Endothelial cell of umbilical vein (primary cell): ENCODE results near the gene NFATC2. TPM values are rescaled to one million over a fixed set of nuclear protein-coding genes. Genes with fewer than 3 reads are reported as not detected.

ENCODE experiments used
- BruUV-seq: library from RNA; stranded (reverse); fragments of 400-500 nt; replicated peaks from 2 replicates; lab custom pipeline; 2021; lab: Mats Ljungman, UMichigan
- CTCF ChIA-PET: fragments of 300-600, 350-600 bp; sonication (Branson Sonifier 250); formaldehyde crosslinking; loops from one replicate; lab custom pipeline; 2021; ENCODE audit warnings: antibody characterized with exemption, inconsistent platforms; lab: Charles Lee
- POLR2A ChIA-PET: fragments of 300-600, 350-600 bp; sonication (Branson Sonifier 250); formaldehyde crosslinking; loops from one replicate; lab custom pipeline; 2021; ENCODE audit warnings: antibody characterized with exemption, inconsistent platforms; lab: Charles Lee
- DNase-seq: peaks from one replicate; pipeline ENCODE4 v3.0.0-alpha.2; 2011; ENCODE audit warnings: low read depth, low spot score
- FAIRE-seq: peaks from 2 replicates; lab custom pipeline; 2011; peaks lifted over from hg19 to GRCh38; lab: Jason Lieb, UNC
- H2AFZ ChIP-seq: 2 replicates; pipeline ENCODE4 v1.6.0; 2012; ENCODE audit warnings: low read depth, low read length, control low read depth, inconsistent platforms
- H3K27ac ChIP-seq: 2 replicates; pipeline ENCODE4 v1.5.1; 2011; ENCODE audit warnings: low read depth, mild to moderate bottlenecking, control low read depth, low read length, moderate library complexity; ENCODE audit not compliant: insufficient read depth
- H3K27me3 ChIP-seq, 2 experiments: 2 replicates each; pipeline versions ENCODE4 v1.6.0 to v1.6.1; 2011; ENCODE audit warnings: low read length in 2 of 2, mixed read lengths in 1 of 2; ENCODE audit not compliant: control insufficient read depth in 2 of 2, insufficient read depth in 2 of 2
- H3K36me3 ChIP-seq, 2 experiments: 2 replicates in 1 of 2; 3 replicates in 1 of 2; pipeline ENCODE4 v1.5.1; 2011; ENCODE audit warnings: low read length in 2 of 2, mild to moderate bottlenecking in 1 of 2, moderate library complexity in 1 of 2; ENCODE audit not compliant: control insufficient read depth in 2 of 2, insufficient read depth in 2 of 2; ENCODE audit errors: extremely low read depth in 1 of 2
- H3K4me1 ChIP-seq: 3 replicates; pipeline ENCODE4 v1.5.1; 2011; ENCODE audit warnings: mild to moderate bottlenecking, low read length; ENCODE audit not compliant: control insufficient read depth, insufficient read depth; ENCODE audit errors: extremely low read depth
- H3K4me2 ChIP-seq: 2 replicates; pipeline ENCODE4 v1.6.1; 2011; ENCODE audit warnings: low read length, control low read depth, mixed read lengths; ENCODE audit not compliant: insufficient read depth
- H3K4me3 ChIP-seq, 3 experiments: fragments of 200-600 bp in 1 of 3; sonication (generic), shearing (Covaris generic) in 1 of 3; replicated peaks in 1 of 3; 2 replicates each; pipeline ENCODE4 v1.5.1; 2011 to 2016; ENCODE audit warnings: control low read depth in 3 of 3, low read length in 3 of 3, mild to moderate bottlenecking in 2 of 3, inconsistent platforms in 1 of 3, low read depth in 1 of 3, moderate library complexity in 1 of 3; ENCODE audit not compliant: insufficient read depth in 1 of 3
- H3K79me2 ChIP-seq: 2 replicates; pipeline ENCODE4 v1.6.0; 2012; ENCODE audit warnings: low read length, inconsistent platforms; ENCODE audit not compliant: control insufficient read depth, insufficient read depth
- H3K9ac ChIP-seq: replicated peaks from 2 replicates; pipeline ENCODE3; 2011; ENCODE audit warnings: low read length, control low read depth; ENCODE audit not compliant: insufficient read depth; ENCODE audit errors: extremely low read depth
- H3K9me1 ChIP-seq: replicated peaks from 3 replicates; pipeline ENCODE4 v1.6.0; 2011; ENCODE audit warnings: mild to moderate bottlenecking, low read length; ENCODE audit not compliant: control insufficient read depth, insufficient read depth; ENCODE audit errors: extremely low read depth
- H3K9me3 ChIP-seq: replicated peaks from 2 replicates; pipeline ENCODE4 v1.5.1; 2012; ENCODE audit warnings: low read length, inconsistent platforms; ENCODE audit not compliant: control insufficient read depth, insufficient read depth
- H4K20me1 ChIP-seq: replicated peaks from 2 replicates; pipeline ENCODE3; 2011; ENCODE audit warnings: mild to moderate bottlenecking, low read length; ENCODE audit not compliant: control insufficient read depth, insufficient read depth; ENCODE audit errors: extremely low read depth
- FOS ChIP-seq: IDR thresholded peaks from 2 replicates; pipeline ENCODE4 v1.6.1; 2011; ENCODE audit warnings: mild to moderate bottlenecking, low read length, moderate library complexity, borderline replicate concordance; ENCODE audit not compliant: insufficient read depth
- GATA2 ChIP-seq: IDR thresholded peaks from 2 replicates; pipeline ENCODE4 v1.7.0; 2011; ENCODE audit warnings: low read depth, mild to moderate bottlenecking, moderate library complexity, mixed read lengths, low read length; ENCODE audit not compliant: insufficient read length, insufficient read depth
- MYC ChIP-seq: IDR thresholded peaks from one replicate; pipeline ENCODE4 v1.6.1; 2011; ENCODE audit warnings: mild to moderate bottlenecking, low read depth, low read length
- POLR2AphosphoS5 ChIP-seq: IDR thresholded peaks from 2 replicates; pipeline ENCODE4 v1.6.1; 2012; ENCODE audit warnings: low read depth, mild to moderate bottlenecking, control low read depth, low read length, moderate library complexity; ENCODE audit not compliant: insufficient read depth
- dilution Hi-C: fragments of 300-500 bp; cut with MboI; formaldehyde crosslinking; loops from one replicate; pipeline ENCODE4 v1.15.0; 2019; ENCODE audit warnings: low sequenced_read_pairs; ENCODE audit not compliant: extremely low pct_ligation_motif_present
- intact Hi-C: fragments of 100-400 bp; cut with micrococcal nuclease; formaldehyde crosslinking; loops from one replicate; pipeline ENCODE4 v1.10.0; 2022
- polyA plus RNA-seq, 4 experiments: library from polyadenylated mRNA; depleted of rRNA in 3 of 4; stranded (reverse) in 3 of 4; unstranded in 1 of 4; fragments of >200 nt; gene quantifications; 2 replicates each; pipeline versions ENCODE4 v1.2.1 to v1.2.3, GENCODE V29; 2011 to 2012; ENCODE audit warnings: missing spikeins in 1 of 4
- total RNA-seq: library from RNA; stranded (reverse); gene quantifications from 2 replicates; pipeline ENCODE4 v1.2.3, GENCODE V29; 2021
- TF ChIP-seq, protein P1 (sequence below), 2 donors: IDR thresholded peaks; 1 replicate in 1 of 2; 2 replicates in 1 of 2; pipeline ENCODE4 v1.5.1; 2011; ENCODE audit warnings: low read length in 2 of 2, mild to moderate bottlenecking in 2 of 2, moderate library complexity in 2 of 2, control low read depth in 1 of 2, inconsistent platforms in 1 of 2, low read depth in 1 of 2; ENCODE audit not compliant: insufficient read depth in 1 of 2; ENCODE audit errors: extremely low read depth in 1 of 2
- TF ChIP-seq, protein P2 (sequence below): IDR thresholded peaks from 2 replicates; pipeline ENCODE4 v1.6.1; 2011; ENCODE audit not compliant: insufficient read depth, insufficient read length

NFATC2 gene
- total and polyA plus RNA-seq, 2 donors (not counting 3 experiments of a cell fraction or from before 2014, with no cell fraction given), result 3.1 to 13.0 TPM

DNA sequence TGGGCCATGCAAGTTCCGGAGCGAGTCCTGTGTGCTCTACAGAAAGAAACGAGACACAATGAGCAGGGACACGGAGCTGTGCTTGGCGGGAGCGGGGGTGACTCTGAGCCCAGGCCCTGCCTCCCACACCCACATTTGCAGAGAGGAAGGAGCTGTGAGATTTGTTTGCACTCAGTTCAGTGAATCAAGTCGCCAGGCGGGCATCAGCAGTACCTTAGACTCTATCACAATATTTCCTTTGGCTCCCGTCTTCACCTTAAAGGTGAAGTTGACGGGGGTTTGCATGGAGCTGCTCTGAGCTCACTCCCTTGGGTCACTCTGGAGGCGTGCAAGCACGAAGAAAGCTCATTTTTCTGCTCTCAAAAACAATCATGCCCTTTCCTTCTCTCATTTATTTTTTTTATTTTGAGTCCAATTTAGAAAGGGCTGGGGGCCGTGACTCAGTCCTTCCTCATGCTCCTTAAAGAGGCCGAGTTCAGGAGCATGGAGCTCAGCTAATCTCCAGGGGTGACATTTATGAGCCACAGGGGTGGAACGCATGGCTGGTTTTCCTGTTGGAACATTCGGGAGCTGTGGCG lies 188.2 kb downstream of the NFATC2 start:
- BruUV-seq, result TSS peak; percentile 12
- dilution Hi-C loops, result no loop called here
- H3K79me2 ChIP-seq, result no peaks in the 10 kb centered on the region
- H3K4me3 ChIP-seq, result no peak overlapping the region
- peak; percentile 55 for DNase-seq
- ChIA-PET POLR2A (no interaction called here), CTCF (interaction anchor here (0.9 to 1.9 kb wide), 14 partner anchors 9 to 561 kb away, joined by 3 to 16 read pairs (median 4); no protein-coding TSS in a partner anchor)
- peak; percentile 78 for FAIRE-seq
- H4K20me1 ChIP-seq, result no peaks in the 10 kb centered on the region
- no peaks in the 10 kb centered on the region for H3K9me3 ChIP-seq
- H3K27ac ChIP-seq, result peak overlapping the region; percentile 79
- peak; percentile 44 for TF ChIP-seq FOS
- no peak for TF ChIP-seq MYC
- no peaks in the 10 kb centered on the region for H3K36me3 ChIP-seq
- H3K4me1 ChIP-seq, result peaks cover 30% of the 10 kb centered on the region
- peak overlapping the region; percentile 55 for H2AFZ ChIP-seq
- H3K27me3 ChIP-seq, result no peaks in the 10 kb centered on the region
- H3K4me2 ChIP-seq, result peak overlapping the region; percentile 13
- intact Hi-C loops, result no loop called here
- H3K9ac ChIP-seq, result peak overlapping the region; percentile 12
- no peaks in the 10 kb centered on the region for H3K9me1 ChIP-seq

DNA sequence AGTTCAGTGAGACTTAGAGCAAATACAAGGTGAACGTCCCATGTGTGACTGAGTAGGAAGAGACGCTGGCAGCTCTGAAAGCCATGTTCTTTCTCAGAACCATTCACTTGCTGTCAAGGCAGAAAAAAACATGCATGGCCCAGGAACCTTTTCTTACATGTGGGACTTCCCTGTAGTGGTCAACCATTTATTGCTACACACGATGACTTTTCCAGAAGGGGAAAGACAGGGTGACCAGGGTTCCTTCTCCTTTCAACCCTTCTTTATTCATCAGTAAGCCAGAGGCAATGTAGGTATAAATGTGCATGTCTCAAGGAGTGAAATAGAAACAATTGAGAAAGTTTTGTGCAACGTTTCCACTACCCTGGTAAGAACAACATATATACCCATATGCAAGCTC lies 189.0 kb downstream of the NFATC2 start:
- H3K36me3 ChIP-seq, result no peaks in the 10 kb centered on the region
- no peaks in the 10 kb centered on the region for H4K20me1 ChIP-seq
- ChIA-PET CTCF (interaction anchor here (1.3 to 1.9 kb wide), 5 partner anchors 12 to 29 kb away, joined by 4 to 16 read pairs (median 5); no protein-coding TSS in a partner anchor), POLR2A (no interaction called here)
- H3K9me1 ChIP-seq, result no peaks in the 10 kb centered on the region
- H3K9me3 ChIP-seq, result no peaks in the 10 kb centered on the region
- H3K9ac ChIP-seq, result no peak overlapping the region
- BruUV-seq, result no TSS peak
- H3K79me2 ChIP-seq, result no peaks in the 10 kb centered on the region
- H3K4me1 ChIP-seq, result peaks cover 24% of the 10 kb centered on the region
- H3K4me2 ChIP-seq, result no peak overlapping the region
- H2AFZ ChIP-seq, result no peak overlapping the region
- DNase-seq (no peak), FAIRE-seq (no peak)
- TF ChIP-seq, protein P1, sequence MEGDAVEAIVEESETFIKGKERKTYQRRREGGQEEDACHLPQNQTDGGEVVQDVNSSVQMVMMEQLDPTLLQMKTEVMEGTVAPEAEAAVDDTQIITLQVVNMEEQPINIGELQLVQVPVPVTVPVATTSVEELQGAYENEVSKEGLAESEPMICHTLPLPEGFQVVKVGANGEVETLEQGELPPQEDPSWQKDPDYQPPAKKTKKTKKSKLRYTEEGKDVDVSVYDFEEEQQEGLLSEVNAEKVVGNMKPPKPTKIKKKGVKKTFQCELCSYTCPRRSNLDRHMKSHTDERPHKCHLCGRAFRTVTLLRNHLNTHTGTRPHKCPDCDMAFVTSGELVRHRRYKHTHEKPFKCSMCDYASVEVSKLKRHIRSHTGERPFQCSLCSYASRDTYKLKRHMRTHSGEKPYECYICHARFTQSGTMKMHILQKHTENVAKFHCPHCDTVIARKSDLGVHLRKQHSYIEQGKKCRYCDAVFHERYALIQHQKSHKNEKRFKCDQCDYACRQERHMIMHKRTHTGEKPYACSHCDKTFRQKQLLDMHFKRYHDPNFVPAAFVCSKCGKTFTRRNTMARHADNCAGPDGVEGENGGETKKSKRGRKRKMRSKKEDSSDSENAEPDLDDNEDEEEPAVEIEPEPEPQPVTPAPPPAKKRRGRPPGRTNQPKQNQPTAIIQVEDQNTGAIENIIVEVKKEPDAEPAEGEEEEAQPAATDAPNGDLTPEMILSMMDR (IDR thresholded peaks at IDR 0.05; ENCODE audit: extremely low read depth in 1 of 2, insufficient read depth in 1 of 2, low read depth in 1 of 2, low read length in 2 of 2), result no peak
- TF ChIP-seq POLR2AphosphoS5 (no peak), GATA2 (no peak)
- TF ChIP-seq, protein P2, sequence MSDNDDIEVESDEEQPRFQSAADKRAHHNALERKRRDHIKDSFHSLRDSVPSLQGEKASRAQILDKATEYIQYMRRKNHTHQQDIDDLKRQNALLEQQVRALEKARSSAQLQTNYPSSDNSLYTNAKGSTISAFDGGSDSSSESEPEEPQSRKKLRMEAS, result no peak
- dilution Hi-C loops (no loop called here), intact Hi-C loops (no loop called here)
- H3K4me3 ChIP-seq, result no peak overlapping the region
- H3K27me3 ChIP-seq, result no peaks in the 10 kb centered on the region
- H3K27ac ChIP-seq, result no peak overlapping the region
